Liver (tissue), 3 donors: ENCODE measurements around the gene GNG2.

ENCODE experiments used
- ATF3 ChIP-seq: IDR thresholded peaks from 2 replicates; pipeline ENCODE4 v1.6.1; 2016; ENCODE audit warnings: antibody characterized with exemption
- CTCF ChIP-seq: fragments of 150-350 bp; IDR thresholded peaks from 2 replicates; pipeline ENCODE4 v1.5.1; 2017; ENCODE audit warnings: improper control_type of control experiment, low read depth, low read length; ENCODE audit not compliant: missing input control
- EGR1 ChIP-seq, 2 donors: IDR thresholded peaks; 2 replicates each; pipeline ENCODE4 v1.6.1; 2016 to 2018; ENCODE audit warnings: antibody characterized with exemption in 2 of 2, low read depth in 2 of 2
- GABPA ChIP-seq, 2 donors: IDR thresholded peaks in 1 of 2; conservative IDR thresholded peaks in 1 of 2; 2 replicates each; pipeline ENCODE4 v1.6.1; 2016; ENCODE audit warnings: antibody characterized with exemption in 2 of 2, mild to moderate bottlenecking in 1 of 2, moderate library complexity in 1 of 2
- HNF4G ChIP-seq: IDR thresholded peaks from 2 replicates; pipeline ENCODE4 v1.6.1; 2016; ENCODE audit warnings: antibody characterized with exemption
- JUND ChIP-seq, 2 donors: IDR thresholded peaks; 2 replicates each; pipeline ENCODE4 v1.6.1; 2016; ENCODE audit warnings: antibody characterized with exemption in 2 of 2
- MAX ChIP-seq: IDR thresholded peaks from 2 replicates; pipeline ENCODE4 v1.6.1; 2016; ENCODE audit warnings: antibody characterized with exemption
- NR2F2 ChIP-seq: IDR thresholded peaks from 2 replicates; pipeline ENCODE4 v1.6.1; 2016; ENCODE audit warnings: antibody characterized with exemption
- RAD21 ChIP-seq, 2 donors: IDR thresholded peaks; 2 replicates each; pipeline ENCODE4 v1.6.1; 2016; ENCODE audit warnings: antibody characterized with exemption in 2 of 2, mild to moderate bottlenecking in 2 of 2
- REST ChIP-seq: IDR thresholded peaks from 2 replicates; pipeline ENCODE4 v1.6.1; 2016; ENCODE audit warnings: antibody characterized with exemption, mild to moderate bottlenecking
- SP1 ChIP-seq: IDR thresholded peaks from 2 replicates; pipeline ENCODE4 v1.6.1; 2018; ENCODE audit warnings: antibody characterized with exemption, mild to moderate bottlenecking
- TAF1 ChIP-seq: conservative IDR thresholded peaks from 2 replicates; pipeline ENCODE4 v1.6.1; 2016; ENCODE audit warnings: antibody characterized with exemption, mild to moderate bottlenecking
- YY1 ChIP-seq: IDR thresholded peaks from 2 replicates; pipeline ENCODE4 v1.6.1; 2016; ENCODE audit warnings: antibody characterized with exemption, mild to moderate bottlenecking
- TF ChIP-seq, protein P1 (sequence below): IDR thresholded peaks from 2 replicates; pipeline ENCODE4 v1.6.1; 2016; ENCODE audit warnings: antibody characterized with exemption
- donor health status: healthy.
- donor health status: healthy.

GRCh38 chr14:51908086-51908485 is 47.7 kb downstream of the GNG2 start:
- TF ChIP-seq RAD21 (IDR thresholded peaks at IDR 0.05), result no peak
- TF ChIP-seq MAX, result no peak
- TF ChIP-seq CTCF, result no peak
- no peak for TF ChIP-seq REST
- TF ChIP-seq EGR1 (IDR thresholded peaks at IDR 0.05; ENCODE audit: low read depth in 2 of 2), result no peak
- TF ChIP-seq, protein P1, sequence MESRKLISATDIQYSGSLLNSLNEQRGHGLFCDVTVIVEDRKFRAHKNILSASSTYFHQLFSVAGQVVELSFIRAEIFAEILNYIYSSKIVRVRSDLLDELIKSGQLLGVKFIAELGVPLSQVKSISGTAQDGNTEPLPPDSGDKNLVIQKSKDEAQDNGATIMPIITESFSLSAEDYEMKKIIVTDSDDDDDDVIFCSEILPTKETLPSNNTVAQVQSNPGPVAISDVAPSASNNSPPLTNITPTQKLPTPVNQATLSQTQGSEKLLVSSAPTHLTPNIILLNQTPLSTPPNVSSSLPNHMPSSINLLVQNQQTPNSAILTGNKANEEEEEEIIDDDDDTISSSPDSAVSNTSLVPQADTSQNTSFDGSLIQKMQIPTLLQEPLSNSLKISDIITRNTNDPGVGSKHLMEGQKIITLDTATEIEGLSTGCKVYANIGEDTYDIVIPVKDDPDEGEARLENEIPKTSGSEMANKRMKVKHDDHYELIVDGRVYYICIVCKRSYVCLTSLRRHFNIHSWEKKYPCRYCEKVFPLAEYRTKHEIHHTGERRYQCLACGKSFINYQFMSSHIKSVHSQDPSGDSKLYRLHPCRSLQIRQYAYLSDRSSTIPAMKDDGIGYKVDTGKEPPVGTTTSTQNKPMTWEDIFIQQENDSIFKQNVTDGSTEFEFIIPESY, result no peak
- TF ChIP-seq NR2F2, result no peak
- no peak for TF ChIP-seq SP1
- TF ChIP-seq JUND (IDR thresholded peaks at IDR 0.05), result no peak
- TF ChIP-seq YY1, result no peak
- TF ChIP-seq GABPA (IDR thresholded peaks at IDR 0.05 in 1 of 2, conservative IDR thresholded peaks at IDR 0.05 in 1 of 2), result no peak
- TF ChIP-seq HNF4G, result no peak
- TF ChIP-seq TAF1, result no peak
- TF ChIP-seq ATF3, result no peak
